ENCODE data around the gene CHI3L2. TPM values are rescaled to one million over a fixed set of nuclear protein-coding genes. Genes with fewer than 3 reads are reported as not detected.

CHI3L2 gene
- total and polyA plus RNA-seq, 2 of the 4 experiments (the other 2 are of a cell fraction): 0.18 to 0.19 TPM

- Histone ChIP-seq H3K79me1 (ENCODE audit: low read depth in 1 of 2, low read length in 2 of 2) (no peaks in the 10 kb centered on the region), H3K9me3 (ENCODE audit: control insufficient read depth, insufficient read depth, low read length) (no peaks in the 10 kb centered on the region), H4K8ac (ENCODE audit: low read depth in 2 of 2, low read length in 2 of 2) (no peak overlapping the region), H2BK120ac (ENCODE audit: low read depth, low read length) (no peak overlapping the region), H3K4me3 (ENCODE audit: insufficient read depth, low read depth, low read length) (no peak overlapping the region), H2BK5ac (ENCODE audit: low read depth, low read length, poor library complexity, severe bottlenecking) (no peak overlapping the region), H3K18ac (ENCODE audit: low read depth, low read length) (no peak overlapping the region), H4K20me1 (ENCODE audit: insufficient read depth, low read length) (no peaks in the 10 kb centered on the region), H3K27ac (ENCODE audit: insufficient read depth, low read length) (no peak overlapping the region), H3K9ac (ENCODE audit: low read depth, low read length) (no peak overlapping the region), H2BK15ac (ENCODE audit: low read depth, low read length) (no peak overlapping the region), H3K4me1 (ENCODE audit: control insufficient read depth, insufficient read depth, low read length) (no peaks in the 10 kb centered on the region), H3K9me1 (ENCODE audit: insufficient read depth, low read length) (no peaks in the 10 kb centered on the region), H3K14ac (replicated peaks; ENCODE audit: low read depth, low read length) (no peak overlapping the region), H3K27me3 (ENCODE audit: control insufficient read depth, insufficient read depth, low read length) (peaks cover 17% of the 10 kb centered on the region), H2AK9ac (replicated peaks; ENCODE audit: low read depth, low read length, poor library complexity) (no peak overlapping the region), H2BK20ac (ENCODE audit: low read depth, low read length) (no peak overlapping the region), H3K56ac (ENCODE audit: extremely low read depth, insufficient read depth, low read length) (no peak overlapping the region), H4K5ac (ENCODE audit: low read depth, low read length) (no peak overlapping the region), H3K23ac (ENCODE audit: low read depth, low read length) (no peak overlapping the region), H3K4ac (ENCODE audit: low read depth, low read length) (no peak overlapping the region), H2AK5ac (ENCODE audit: low read depth, low read length) (no peak overlapping the region), H2AFZ (replicated peaks; ENCODE audit: low read length, poor library complexity) (no peak overlapping the region), H3K36me3 (ENCODE audit: control insufficient read depth, insufficient read depth, low read length) (no peaks in the 10 kb centered on the region), H3K4me2 (ENCODE audit: low read depth, low read length) (no peak overlapping the region), H4K91ac (ENCODE audit: insufficient read depth, low read depth, low read length) (no peak overlapping the region)
- DNase-seq: no peak
- dilution Hi-C loops (cut with HindIII; ENCODE audit: low sequenced_read_pairs, unreplicated experiment) (no loop called here), intact Hi-C loops (cut with micrococcal nuclease) (loop anchor here (10.0 kb wide), 1 partner anchor 775 kb away; no protein-coding TSS in a partner anchor), in situ Hi-C loops (cut with MboI; ENCODE audit: low sequenced_read_pairs) (no loop called here)
- CTCF ChIA-PET: no interaction called here
- TF ChIP-seq ELK1 (IDR thresholded peaks at IDR 0.05; ENCODE audit: borderline replicate concordance, low read depth, low read length) (no peak), CTCF (conservative IDR thresholded peaks at IDR 0.05; ENCODE audit: low read depth, low read length) (no peak), USF2 (IDR thresholded peaks at IDR 0.05; ENCODE audit: low read depth, low read length) (no peak), MXI1 (IDR thresholded peaks at IDR 0.05; ENCODE audit: borderline replicate concordance, low read depth, low read length) (no peak), RAD21 (IDR thresholded peaks at IDR 0.05; ENCODE audit: low read length) (no peak), NFE2L2 (IDR thresholded peaks at IDR 0.05; ENCODE audit: low read depth, low read length) (no peak), SMC3 (IDR thresholded peaks at IDR 0.05; ENCODE audit: low read depth, low read length) (no peak), RCOR1 (IDR thresholded peaks at IDR 0.05; ENCODE audit: insufficient replicate concordance, low read length) (no peak)
- POLR2A ChIA-PET (ENCODE audit: unreplicated experiment): interaction anchor here (0.6 kb wide), 1 partner anchor 10 kb away, joined by 5 read pairs; no protein-coding TSS in a partner anchor
- no TSS peak for BruUV-seq (replicated peaks)
- no peak for ATAC-seq (ENCODE audit: low read depth)
- WGBS, 2 experiments (ENCODE audit: extremely low coverage in 2 of 2, insufficient read length in 1 of 2): no CpG with 5 or more reads among the region's 4 CpGs
Measured at GRCh38 chr1:111249960-111250359, 22.4 kb downstream of the CHI3L2 start.
